ENCODE measurements around the gene POLR1D.
A peak's percentile ranks its signal among the peaks of the same experiment; 100 is the strongest.

The POLR1D gene, protein sequence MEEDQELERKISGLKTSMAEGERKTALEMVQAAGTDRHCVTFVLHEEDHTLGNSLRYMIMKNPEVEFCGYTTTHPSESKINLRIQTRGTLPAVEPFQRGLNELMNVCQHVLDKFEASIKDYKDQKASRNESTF

DNA sequence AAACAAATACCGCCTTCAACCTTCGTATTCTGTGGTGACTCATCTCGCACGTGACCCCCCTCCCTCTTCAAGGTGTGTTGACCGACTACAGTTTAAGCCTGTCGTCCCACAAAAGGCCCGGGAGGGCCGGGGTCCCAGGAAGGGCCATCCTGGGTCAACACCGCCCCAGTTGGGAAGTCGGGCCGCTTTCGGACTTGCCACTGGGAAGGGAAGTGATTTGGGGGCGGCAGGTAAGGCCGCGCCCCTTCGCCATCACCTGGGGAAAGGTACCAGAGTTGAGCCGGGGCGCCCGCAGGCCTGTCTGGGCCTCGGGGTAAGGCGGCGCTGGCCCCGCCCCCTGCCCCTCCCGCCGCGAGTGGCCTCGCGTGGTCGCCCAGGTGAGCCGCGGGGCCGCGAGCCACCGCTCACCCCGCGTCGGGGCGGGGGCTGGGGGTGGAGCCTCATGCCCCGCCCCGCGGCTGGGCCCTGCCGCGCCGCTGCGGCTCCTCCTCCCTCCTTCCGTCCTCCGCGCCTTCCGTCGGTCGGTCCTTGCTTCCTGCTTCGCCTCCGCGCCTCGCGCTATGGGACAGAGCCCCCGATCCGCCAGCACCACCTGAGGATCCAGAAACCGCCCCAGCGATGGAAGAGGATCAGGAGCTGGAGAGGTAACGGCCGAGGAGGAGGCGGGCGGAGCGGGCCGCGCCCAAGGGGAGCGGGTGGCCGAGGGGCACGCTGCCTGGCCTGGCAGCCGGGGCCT lies at the start of gene POLR1D:
TSS of gene POLR1D (plus strand) at position 527 of the 736 bp plus-strand sequence. CDS start at position 619, 92 bp downstream.
- peak; percentile 83 for DNase-seq

DNA sequence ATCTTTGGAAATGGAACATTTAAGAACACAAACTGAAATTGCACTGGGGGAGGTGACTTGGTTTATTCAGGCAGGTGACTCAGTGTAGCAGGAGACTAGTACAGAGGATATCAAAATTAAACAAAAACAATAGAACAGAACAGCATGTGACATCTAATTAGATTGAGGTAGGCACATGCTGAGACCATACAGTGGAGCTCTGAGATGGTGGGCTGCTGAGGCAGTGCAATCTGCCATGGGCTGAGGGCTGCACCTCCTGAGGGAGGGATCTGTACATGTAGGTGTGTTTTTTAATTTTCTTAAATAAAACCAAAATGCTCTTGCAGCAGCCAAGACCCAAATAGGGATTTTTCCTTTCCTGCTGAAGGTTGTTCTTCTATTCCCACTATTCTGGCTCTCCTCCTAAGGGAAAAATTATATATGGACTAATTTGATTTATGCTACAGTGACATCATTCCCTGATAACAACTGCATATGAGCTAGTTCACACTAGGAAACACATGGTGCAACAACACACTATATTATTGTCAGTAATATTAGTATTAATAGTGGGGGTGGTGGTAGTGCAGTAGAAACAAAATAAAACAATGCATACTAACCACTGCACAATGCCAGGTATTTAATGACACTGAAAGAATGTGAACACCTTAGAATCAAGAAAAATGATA lies 49.3 kb upstream of the POLR1D start:
- no peak for DNase-seq

DNA sequence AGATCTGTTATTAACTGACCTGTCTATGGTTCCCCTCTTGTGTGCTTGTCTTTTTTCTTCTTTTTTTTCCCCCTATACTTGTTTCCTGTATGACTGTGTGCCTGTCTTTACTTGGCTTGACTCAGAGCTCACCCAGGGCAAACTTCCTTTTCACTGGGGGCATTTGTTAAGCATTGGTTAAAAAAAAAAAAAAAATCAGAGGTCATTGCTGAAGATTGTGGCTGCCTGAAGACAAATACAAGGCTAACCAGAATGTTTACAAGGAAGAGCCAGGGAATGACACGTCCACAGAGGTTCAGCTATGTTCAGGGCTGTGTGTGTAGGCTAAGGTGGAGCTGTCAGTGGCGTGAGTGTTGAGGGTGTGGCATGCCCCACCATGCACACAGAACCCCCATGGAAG lies 48.4 kb upstream of the POLR1D start:
- DNase-seq: no peak

DNA sequence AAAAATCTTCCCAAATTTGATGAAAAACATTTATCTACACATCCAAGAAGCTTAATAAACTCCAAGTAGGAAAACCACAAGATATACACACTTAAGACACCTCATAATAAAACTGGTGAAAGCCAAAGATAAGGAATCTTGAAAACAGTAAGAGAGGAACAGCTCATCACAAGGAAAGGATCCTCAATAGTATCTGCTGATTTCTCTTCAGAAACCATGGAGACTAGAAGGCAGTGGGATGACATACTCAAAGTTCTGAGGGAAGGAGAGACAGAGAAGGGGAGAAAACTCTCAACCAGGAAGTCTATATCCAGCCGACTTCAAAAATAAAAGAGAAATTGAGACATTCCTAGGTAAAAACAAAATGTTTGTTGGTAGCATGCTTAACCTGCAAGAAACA lies 47.0 kb upstream of the POLR1D start:
- no peak for DNase-seq

DNA sequence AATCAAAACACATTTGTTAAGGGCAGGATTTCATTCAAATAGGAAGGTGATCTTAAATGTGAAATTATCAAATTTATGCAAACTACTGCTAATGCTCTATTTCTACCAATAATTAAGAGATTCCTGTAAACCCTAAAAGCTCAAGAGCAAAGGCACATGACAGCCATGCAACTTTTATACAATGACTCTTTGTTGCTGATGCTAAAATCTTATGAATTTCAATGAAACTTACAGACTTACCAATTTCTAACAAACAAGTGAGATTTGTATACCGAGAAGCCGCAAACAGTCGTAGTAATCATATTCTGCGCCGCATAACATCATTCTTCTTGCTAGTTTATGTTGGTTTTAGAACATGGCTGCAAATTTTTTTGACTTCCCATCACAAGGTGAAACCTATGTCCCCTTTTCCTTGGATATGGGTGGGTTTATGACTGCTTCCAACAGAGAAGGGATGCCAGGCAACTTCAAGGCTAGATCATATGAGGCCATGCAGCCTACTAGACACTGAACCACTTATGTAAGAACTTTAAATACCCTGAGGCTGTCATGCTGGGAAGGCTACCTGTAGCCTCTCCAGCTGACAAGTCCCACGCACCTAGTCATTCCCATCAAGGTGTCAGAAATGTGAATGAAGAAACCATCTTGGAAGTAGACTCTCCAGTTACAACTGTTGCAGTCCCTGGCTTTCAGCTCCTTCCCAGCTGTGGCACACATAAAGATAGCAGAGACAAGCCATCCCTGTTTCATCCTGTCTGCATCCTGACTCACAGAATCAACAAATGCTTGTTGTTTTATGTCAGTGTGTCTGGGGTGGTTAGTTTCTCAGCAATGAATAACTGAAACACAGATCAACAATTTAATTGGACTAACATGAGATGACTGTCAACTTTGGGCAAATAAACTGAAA lies 43.3 kb upstream of the POLR1D start:
- DNase-seq: no peak

DNA sequence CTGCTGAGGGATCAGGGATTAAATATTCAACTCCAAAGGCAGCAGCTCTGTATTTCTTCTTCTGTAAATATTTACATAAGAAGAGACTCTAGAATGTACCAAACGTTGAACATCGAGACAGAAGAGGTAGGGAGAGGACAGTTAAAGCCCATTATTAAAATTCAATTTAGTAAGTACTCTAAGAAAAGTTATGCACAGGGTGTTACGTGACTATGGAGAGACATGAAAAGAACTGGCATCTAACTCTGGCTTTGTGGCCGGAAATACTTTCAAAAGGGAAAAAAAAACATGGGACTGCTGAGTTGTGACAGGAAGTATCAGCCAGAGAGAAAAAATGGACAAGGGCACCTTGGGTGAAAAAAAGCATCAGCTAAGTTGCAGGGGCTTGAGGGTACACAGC lies 38.0 kb upstream of the POLR1D start:
- DNase-seq: no peak

DNA sequence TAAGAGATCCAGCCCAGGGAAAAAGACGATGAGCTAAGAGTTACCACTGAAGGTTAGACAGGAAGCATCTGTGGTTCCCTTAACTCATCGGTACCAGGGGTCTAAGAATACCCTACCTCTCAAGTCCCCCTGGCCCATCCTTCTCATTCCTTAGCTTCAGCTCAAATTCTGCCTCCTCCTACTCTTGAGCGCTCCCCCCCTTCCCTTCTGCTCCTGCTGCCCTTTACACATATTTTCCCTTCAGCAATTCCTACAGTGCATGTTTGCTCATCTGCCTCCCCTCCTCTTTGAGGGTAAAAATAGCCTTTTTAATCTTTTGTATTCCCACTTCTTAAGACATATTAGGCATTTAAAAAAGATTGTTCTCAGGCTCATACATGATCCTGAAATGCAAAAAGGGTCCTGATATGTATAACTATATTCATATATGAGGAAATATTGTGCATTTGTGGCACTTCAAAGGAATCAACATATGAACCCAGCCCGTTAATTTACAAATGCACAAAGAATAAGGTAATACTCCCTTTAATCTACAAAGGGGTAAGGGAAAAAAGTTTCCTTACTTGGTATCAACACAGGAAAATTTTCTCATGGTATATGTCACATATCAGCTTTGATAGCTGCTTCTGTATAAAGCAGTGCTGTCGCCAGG lies 34.5 kb upstream of the POLR1D start:
- DNase-seq: no peak

DNA sequence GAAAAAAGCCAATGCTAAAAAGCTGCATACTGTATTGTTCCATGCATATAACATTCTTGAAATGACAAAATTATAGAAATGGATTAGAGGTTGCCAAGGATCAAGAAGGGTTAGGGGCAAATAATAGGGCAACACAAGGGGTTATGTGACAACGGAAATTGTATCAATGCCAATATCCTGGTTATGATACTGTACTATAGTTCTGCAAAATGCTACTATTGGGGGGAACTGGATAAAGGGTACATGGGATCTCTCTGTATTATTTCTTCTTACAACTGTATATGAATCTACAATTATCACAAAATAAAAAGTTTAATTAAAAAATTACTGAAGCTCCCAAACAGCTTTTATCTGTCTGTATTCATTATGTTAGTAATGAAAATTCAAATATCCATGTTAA lies 33.3 kb upstream of the POLR1D start:
- DNase-seq: no peak

DNA sequence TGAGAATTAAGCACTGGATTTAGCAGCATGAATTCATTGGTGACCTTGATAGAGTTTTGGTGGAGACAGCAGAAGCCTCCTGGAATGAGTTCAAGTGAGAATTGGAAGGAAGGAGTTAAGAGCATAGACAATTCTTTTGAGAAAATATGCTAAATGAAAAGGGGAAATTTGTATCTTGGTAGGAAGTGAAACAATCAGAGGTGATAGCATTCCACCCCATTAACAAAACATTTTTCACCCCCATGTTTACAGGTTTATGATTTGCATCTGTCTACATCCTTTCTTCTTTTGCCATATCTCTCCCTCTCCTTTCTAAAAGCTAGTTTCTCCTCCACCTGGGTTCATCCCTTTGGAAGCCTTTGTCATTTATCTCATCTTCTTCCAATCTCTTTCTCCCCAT lies 28.8 kb upstream of the POLR1D start:
- no peak for DNase-seq

DNA sequence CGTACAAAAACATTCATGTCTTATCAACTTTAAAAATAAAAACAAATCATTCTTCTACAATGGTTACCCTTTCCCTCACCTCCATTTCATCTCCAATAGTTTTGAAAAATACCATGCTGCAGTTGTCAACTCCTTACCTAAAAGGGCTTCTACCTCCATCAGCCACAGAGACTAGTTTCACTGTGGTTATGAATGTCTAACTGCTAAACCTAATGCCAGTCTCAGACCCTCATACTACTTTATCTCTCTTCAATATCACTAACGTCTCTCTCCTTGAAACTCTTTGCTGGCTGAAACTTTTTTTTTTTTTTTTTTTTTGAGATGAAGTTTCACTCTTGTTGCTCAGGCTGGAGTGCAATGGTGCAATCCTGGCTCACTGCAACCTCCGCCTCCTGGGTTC lies 28.4 kb upstream of the POLR1D start:
- DNase-seq: no peak

DNA sequence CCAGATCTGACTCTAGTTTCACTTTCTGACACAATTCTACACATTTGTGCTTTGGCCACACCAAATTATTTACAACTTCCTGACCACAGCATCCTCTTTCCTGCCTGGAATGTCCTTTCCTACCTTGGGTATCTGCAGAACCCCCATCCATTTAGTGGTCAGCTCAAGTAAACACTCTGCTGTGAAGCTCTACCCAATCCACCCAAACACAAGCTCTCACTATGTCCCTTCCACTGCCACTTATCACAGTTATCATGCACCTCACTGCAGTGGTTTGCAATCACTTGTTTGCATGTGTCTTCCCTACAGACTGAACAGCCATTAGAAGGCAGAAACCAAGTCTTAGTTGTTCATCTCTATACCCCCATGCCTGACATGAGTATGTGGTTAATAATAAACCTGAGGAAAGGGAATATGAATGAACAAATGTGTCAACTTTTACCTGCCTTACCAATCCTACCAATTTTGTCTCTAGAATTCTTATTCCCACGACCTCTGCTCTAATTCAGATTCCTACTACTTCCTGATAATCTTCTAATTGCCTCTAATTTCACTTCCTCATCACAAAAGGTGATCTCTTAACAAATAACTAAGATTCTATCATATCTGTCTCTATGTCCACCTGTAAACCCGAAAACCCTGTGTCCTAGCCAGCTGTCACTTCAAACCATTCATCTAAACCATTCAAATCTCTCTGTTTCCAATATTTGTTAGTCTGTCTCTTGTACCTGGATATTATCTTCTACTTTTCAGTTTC lies 26.5 kb upstream of the POLR1D start:
- DNase-seq: no peak

DNA sequence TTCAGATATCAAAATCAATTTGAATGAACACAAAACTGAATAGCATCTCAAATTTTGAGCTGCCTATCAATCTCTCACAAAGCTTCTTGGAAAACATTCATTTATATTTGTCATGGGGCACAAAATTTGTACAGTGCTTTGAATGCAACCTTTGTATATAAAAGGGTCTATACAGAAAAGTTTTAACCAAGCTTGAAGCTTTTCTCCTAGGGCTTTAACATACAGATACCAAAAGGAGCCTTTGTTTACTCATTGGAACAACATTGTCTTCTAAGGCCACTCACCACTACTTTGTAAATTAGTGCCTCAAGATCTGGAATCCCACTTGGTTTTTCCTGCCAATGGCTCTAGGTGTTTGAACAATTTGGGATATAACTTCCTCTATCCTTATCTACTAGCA lies 22.6 kb upstream of the POLR1D start:
- DNase-seq: no peak

DNA sequence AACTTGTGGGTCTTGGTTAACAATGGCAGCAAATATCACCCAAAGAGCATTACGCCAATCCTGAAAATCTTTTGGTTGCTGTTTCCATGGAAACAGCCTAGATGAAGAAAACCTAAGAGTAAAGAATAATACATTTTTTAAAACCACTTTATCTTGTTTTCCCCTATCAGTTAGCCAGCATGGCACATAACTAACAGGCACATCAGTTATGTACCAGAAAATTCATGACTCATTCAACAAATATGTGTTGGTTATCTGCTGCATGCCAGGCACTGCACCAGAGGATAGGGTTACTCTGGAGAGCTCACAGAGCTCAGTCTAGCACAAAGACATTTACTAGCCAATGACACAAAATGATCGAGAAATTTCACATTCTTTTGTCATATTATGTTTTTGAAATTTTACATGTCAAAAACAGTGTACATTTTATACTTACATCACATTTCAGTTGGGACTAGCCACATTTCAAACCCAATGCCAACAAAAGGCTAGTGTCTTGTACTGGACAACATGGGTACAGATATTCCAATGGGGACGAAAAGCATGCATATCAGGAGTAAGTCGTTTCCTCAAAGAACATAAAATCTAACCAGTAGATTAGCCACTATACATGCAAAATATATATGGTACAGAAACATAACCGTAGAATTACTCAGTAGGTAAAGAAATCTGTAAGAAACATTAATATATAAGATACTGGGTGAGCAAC lies 21.7 kb upstream of the POLR1D start:
- no peak for DNase-seq

DNA sequence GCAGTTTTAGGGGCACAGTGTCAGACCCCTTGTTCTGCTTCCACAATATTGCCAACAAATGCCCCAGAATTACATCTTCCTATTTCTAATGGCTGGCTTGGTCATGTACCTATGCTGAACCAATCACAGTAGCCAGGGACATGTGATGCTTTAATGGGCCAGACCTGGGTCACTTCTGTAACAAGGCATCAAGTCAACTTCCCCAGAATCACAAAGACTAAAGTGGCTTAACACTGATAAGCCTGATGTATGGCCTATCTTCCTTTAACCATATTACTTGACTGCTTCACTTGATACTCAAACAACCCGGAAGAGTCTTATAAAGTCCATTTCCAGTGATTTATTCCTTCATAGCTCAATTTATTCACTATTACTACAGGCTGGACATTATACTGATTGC lies 21.0 kb upstream of the POLR1D start:
- no peak for DNase-seq

DNA sequence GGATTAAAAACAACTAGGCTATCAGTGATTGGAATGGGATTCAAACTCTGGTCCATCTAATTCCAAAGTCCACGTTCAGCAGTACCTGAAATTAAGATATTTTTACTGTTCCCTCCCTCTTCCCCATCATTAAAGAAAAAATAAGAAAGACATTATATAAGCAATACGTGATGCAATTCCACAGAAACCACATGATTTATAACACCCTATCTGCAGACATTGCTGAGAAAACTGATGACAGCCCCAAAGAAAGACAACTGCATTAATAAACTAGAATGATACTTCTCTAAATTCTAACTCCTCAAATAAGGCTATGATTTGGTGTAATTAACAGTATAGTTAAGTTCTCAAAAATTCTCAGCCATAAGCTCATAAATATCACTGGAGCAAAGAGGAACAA lies 20.5 kb upstream of the POLR1D start:
- no peak for DNase-seq

DNA sequence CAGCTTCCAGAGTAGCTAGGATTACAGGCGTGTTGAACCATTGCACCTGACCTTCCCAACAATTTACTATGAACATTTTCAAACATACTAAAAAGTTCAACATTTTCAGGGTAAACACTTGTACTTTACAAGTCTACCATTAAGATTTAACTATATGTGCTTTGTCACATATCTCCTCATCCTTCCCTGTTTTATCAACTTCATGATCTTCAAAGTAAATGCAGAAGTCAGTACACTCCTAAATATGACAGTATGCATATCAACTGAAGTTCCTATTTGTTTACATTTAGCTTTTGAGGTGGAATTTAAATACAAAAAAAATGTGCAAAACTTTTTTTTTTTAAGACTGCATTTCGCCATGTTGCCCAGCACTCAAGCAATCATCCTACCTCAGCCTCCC lies 19.9 kb upstream of the POLR1D start:
- no peak for DNase-seq

DNA sequence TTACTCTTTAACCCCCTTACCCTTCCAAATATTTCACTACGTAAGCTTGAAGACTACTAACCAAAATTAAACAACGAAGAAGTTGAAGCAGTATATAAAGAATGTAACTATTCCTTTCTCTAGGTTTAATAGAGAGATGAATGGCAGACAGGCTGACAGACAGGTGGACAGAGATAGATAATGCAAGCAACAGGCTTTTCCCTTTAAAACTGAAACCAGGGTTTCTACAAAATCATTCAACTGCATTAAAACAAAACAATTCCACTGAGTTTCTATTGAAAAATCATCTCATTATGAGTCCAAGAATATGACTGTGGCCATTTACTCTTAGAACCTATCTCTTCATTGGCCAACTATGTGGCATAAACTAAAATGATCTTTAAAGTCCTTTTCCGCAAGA lies 16.6 kb upstream of the POLR1D start:
- DNase-seq: no peak

DNA sequence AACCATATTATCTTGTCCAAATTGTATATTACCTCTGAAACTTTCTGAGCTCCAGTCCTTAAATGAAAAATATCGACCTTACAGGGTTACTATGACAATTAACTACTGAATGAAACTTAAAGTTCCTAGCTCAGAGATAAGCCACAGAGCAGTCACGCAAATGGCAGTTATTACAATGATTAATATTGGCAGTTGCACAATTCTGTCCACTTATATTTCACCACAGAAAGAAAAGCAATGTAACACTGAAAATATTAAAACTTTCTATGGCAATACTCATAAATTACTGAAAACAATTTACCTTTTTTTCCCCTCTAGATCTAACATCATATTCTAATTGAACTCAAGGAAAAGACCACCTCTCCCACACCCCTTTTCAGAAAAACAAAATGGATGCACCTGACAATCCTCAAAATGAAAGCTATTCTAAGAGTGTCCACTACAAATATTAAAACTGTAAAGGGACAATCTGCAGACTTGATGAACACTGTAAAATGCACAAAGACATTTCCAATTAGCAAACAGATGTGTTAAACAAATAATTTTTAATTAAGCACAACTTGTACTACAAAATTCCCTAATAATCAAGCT lies 16.0 kb upstream of the POLR1D start:
- DNase-seq: no peak

DNA sequence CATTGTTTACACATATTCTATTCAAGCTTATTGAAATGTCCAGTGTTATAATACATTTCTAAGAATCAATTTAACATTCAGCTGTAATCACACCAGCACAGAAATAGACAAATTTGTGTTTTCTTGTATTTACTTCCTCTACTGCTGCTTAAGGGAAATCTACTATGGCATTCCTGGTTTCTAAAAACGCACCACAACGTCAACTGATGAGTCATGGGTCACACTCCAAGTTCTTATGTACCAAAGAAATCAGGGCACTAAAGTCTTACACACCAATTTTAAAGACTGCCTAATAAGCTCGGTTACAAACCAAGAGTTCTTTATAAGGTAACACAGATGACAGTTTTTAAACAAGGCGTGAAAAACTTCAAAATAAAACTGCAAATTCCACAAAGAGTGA lies 14.6 kb upstream of the POLR1D start:
- no peak for DNase-seq

DNA sequence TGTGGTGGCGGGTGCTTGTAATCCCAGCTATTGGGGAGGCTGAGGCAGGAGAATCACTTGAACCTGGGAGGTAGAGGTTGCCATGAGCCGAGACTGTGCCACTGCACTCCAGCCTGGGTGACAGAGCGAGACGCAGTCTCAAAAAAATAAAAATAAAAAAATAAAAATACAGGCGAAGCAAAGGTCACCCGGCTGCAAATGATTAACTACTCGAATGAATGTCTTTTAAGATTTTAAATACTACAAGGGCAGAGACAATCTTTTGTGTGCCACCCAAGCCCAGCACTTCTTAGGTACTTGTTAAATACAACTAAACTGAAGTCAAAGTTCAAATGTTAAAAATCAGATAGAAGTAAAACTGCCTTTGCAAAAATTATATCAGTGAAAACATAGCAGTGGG lies 8.1 kb upstream of the POLR1D start:
- no peak for DNase-seq

DNA sequence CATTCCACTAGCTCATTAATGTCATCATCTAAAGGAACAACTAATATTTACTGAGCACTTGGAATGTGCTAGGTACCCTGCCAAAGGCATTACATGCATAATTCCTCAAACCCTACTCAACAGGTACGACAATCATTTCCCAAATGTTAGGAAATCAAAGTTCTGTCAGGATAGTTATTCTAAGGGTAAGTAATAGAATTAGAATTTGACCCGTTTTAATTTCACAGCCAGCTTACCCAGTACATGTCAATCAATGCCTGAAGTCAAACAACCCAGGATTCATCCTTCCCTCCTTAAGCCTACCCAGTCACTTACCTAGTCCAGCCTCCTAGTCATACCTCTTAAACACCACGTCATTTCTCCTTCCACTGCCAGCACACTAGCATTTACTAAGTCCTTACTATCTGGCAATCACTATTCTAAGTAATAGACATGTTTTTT lies 3.8 kb upstream of the POLR1D start:
- DNase-seq: no peak

Measured in midbrain (tissue), 1 donor.